BLaER1 (cell line): ENCODE measurements around the gene GALNT4.

Experiments
- H3K27ac ChIP-seq: shearing (Covaris generic); formaldehyde crosslinking; 2 replicates; pipeline ENCODE4 v1.8.1; 2022
- H3K27me3 ChIP-seq: shearing (Covaris generic); formaldehyde crosslinking; 2 replicates; pipeline ENCODE4 v1.8.1; 2022
- H3K36me3 ChIP-seq: shearing (Covaris generic); formaldehyde crosslinking; 2 replicates; pipeline ENCODE4 v1.8.1; 2022
- H3K4me1 ChIP-seq: shearing (Covaris generic); formaldehyde crosslinking; 2 replicates; pipeline ENCODE4 v1.8.1; 2022
- H3K4me2 ChIP-seq: shearing (Covaris generic); formaldehyde crosslinking; 2 replicates; pipeline ENCODE4 v1.8.1; 2022
- H3K4me3 ChIP-seq: shearing (Covaris generic); formaldehyde crosslinking; 2 replicates; pipeline ENCODE4 v1.8.1; 2022
- H3K9ac ChIP-seq: shearing (Covaris generic); formaldehyde crosslinking; 2 replicates; pipeline ENCODE4 v1.8.1; 2022
- H3K9me3 ChIP-seq: shearing (Covaris generic); formaldehyde crosslinking; 2 replicates; pipeline ENCODE4 v1.8.1; 2022
- H4K20me1 ChIP-seq: shearing (Covaris generic); formaldehyde crosslinking; 2 replicates; pipeline ENCODE4 v1.8.1; 2022
- Cebpa-rat ChIP-seq: shearing (Covaris generic); IDR thresholded peaks from 2 replicates; pipeline ENCODE4 v1.8.1; 2022

The GALNT4 gene

GRCh38 chr12:89477633-89478279, 46.8 kb downstream of the GALNT4 start:
- TF ChIP-seq Cebpa-rat: no peak
- Histone ChIP-seq H3K36me3 (peaks cover 23% of the 10 kb centered on the region; the same call in 1 of the 2 replicates), H3K9me3 (no peaks in the 10 kb centered on the region), H3K4me3 (no peak overlapping the region), H3K4me2 (no peak overlapping the region), H3K27me3 (no peaks in the 10 kb centered on the region), H3K4me1 (no peaks in the 10 kb centered on the region), H3K27ac (no peak overlapping the region), H4K20me1 (no peaks in the 10 kb centered on the region), H3K9ac (no peak overlapping the region)

GRCh38 chr12:89476904-89477595, 47.5 kb downstream of the GALNT4 start:
- H3K4me2 ChIP-seq: no peak overlapping the region
- H3K36me3 ChIP-seq: peaks cover 19% of the 10 kb centered on the region; the same call in 1 of the 2 replicates
- TF ChIP-seq Cebpa-rat: no peak

GRCh38 chr12:89476232-89476631, 48.4 kb downstream of the GALNT4 start:
- Histone ChIP-seq H3K36me3 (peaks cover 18% of the 10 kb centered on the region; the same call in 1 of the 2 replicates), H3K9ac (no peak overlapping the region), H3K9me3 (no peaks in the 10 kb centered on the region), H3K27me3 (no peaks in the 10 kb centered on the region), H4K20me1 (no peaks in the 10 kb centered on the region), H3K4me2 (no peak overlapping the region), H3K4me1 (no peaks in the 10 kb centered on the region), H3K4me3 (no peak overlapping the region), H3K27ac (no peak overlapping the region)
- TF ChIP-seq Cebpa-rat: no peak

More at GRCh38 chr12:89476904-89477595, 47.5 kb downstream of the GALNT4 start:
- no peak overlapping the region for H3K9ac ChIP-seq
- no peak overlapping the region for H3K27ac ChIP-seq
- H4K20me1 ChIP-seq: no peaks in the 10 kb centered on the region
- no peaks in the 10 kb centered on the region for H3K4me1 ChIP-seq
- no peak overlapping the region for H3K4me3 ChIP-seq
- H3K9me3 ChIP-seq: no peaks in the 10 kb centered on the region
- H3K27me3 ChIP-seq: no peaks in the 10 kb centered on the region

- no peaks in the 10 kb centered on the region for H4K20me1 ChIP-seq
- no peaks in the 10 kb centered on the region for H3K4me1 ChIP-seq
- H3K27me3 ChIP-seq: no peaks in the 10 kb centered on the region
- no peak for TF ChIP-seq Cebpa-rat
- H3K9me3 ChIP-seq: no peaks in the 10 kb centered on the region
- H3K4me2 ChIP-seq: no peak overlapping the region
- peaks cover 13% of the 10 kb centered on the region; the same call in 1 of the 2 replicates for H3K36me3 ChIP-seq
- no peak overlapping the region for H3K27ac ChIP-seq
- H3K4me3 ChIP-seq: no peak overlapping the region
- H3K9ac ChIP-seq: no peak overlapping the region
Observed at GRCh38 chr12:89475203-89475990, 49.2 kb downstream of the GALNT4 start.

GRCh38 chr12:89474615-89475014, 50.0 kb downstream of the GALNT4 start:
- Histone ChIP-seq H3K9me3 (no peaks in the 10 kb centered on the region), H3K36me3 (peaks cover 13% of the 10 kb centered on the region; the same call in 1 of the 2 replicates), H4K20me1 (no peaks in the 10 kb centered on the region), H3K27ac (no peak overlapping the region), H3K4me2 (no peak overlapping the region), H3K9ac (no peak overlapping the region), H3K27me3 (no peaks in the 10 kb centered on the region), H3K4me3 (no peak overlapping the region), H3K4me1 (peaks cover 2% of the 10 kb centered on the region)
- TF ChIP-seq Cebpa-rat: no peak
